ENCODE measurements around the gene LAMA5. TPM values are rescaled to one million over a fixed set of nuclear protein-coding genes. Genes with fewer than 3 reads are reported as not detected.
A peak's percentile ranks its signal among the peaks of the same experiment; 100 is the strongest.

Gene LAMA5
- total RNA-seq, 8 experiments from 2014 or later: 9.7 to 45.4 (median 24.9) TPM

- Histone ChIP-seq H3K4me3 (peak within 1 kb of the TSS; percentile 71 to 93 (median 84)), H3K27ac (peak within 1 kb of the TSS; percentile 87 to 90), H3K4me1 (replicated peaks in 1 of 2) (peaks cover 9 to 12% of the 10 kb centered on the region in 2 donors)
- peak; percentile 72 to 91 (median 87) for ATAC-seq (replicated peaks in 6 of 8)
- in situ Hi-C loops (cut with MboI; ENCODE audit: low pct_unique_long_range_greater_than_20kb in 2 of 9, low sequenced_read_pairs in 9 of 9, unreplicated experiment in 9 of 9): loop anchor here in 1 of 9 experiments (10.0 kb wide), 1 partner anchor 82 kb away; the partner anchor contains the start of gene RPS21
- 0% methylated on average over 6 of the region's 81 CpGs; no CpG with 5 or more reads in 9 of the 10 experiments for WGBS, 10 experiments
Measured at GRCh38 chr20:62302341-62303061, 64.6 kb downstream of the LAMA5 start, which contains the start of gene ADRM1. Gene ADRM1 (plus strand): TSS chr20:62302997. CDS start chr20:62303569, 572 bp downstream.

- ATAC-seq (replicated peaks in 6 of 8): peak; percentile 27 to 57 (median 48)
- WGBS, 10 experiments: 0 to 20% (median 0%) methylated on average over 1 to 16 of the region's 24 CpGs; no CpG with 5 or more reads in 6 of the 10 experiments
- in situ Hi-C loops (cut with MboI; ENCODE audit: low pct_unique_long_range_greater_than_20kb in 2 of 9, low sequenced_read_pairs in 9 of 9, unreplicated experiment in 9 of 9): loop anchor here in 1 of 9 experiments (10.0 kb wide), 1 partner anchor 83 kb away; the partner anchor contains the start of gene RPS21
Measured at GRCh38 chr20:62301773-62302340, 65.3 kb downstream of the LAMA5 start.

GRCh38 chr20:62301111-62301668 is 65.9 kb downstream of the LAMA5 start:
- 0 to 100% (median 81%) methylated on average over 1 to 8 of the region's 11 CpGs for WGBS, 10 experiments
- in situ Hi-C loops (cut with MboI; ENCODE audit: low pct_unique_long_range_greater_than_20kb in 2 of 9, low sequenced_read_pairs in 9 of 9, unreplicated experiment in 9 of 9): loop anchor here in 1 of 9 experiments (10.0 kb wide), 1 partner anchor 84 kb away; the partner anchor contains the start of gene RPS21
- H3K27ac ChIP-seq: no peak overlapping the region
- ATAC-seq (replicated peaks in 6 of 8): no peak
- H3K4me1 ChIP-seq (replicated peaks in 1 of 2): peaks cover 9 to 12% of the 10 kb centered on the region in 2 donors
- H3K4me3 ChIP-seq: no peak overlapping the region

More at GRCh38 chr20:62301773-62302340, 65.3 kb downstream of the LAMA5 start:
- Histone ChIP-seq H3K4me1 (replicated peaks in 1 of 2) (peaks cover 9 to 12% of the 10 kb centered on the region in 2 donors), H3K4me3 (peak overlapping the region; percentile 42 to 93 (median 84)), H3K27ac (peak overlapping the region; percentile 36 to 90)

GRCh38 chr20:62300319-62300718 is 66.8 kb downstream of the LAMA5 start:
- peaks cover 9 to 12% of the 10 kb centered on the region in 2 donors for H3K4me1 ChIP-seq (replicated peaks in 1 of 2)
- WGBS, 10 experiments: 50 to 100% (median 80%) methylated on average over 1 to 11 of the region's 11 CpGs; no CpG with 5 or more reads in 5 of the 10 experiments
- H3K4me3 ChIP-seq: no peak overlapping the region
- no peak overlapping the region for H3K27ac ChIP-seq
- ATAC-seq (replicated peaks in 6 of 8): no peak
- in situ Hi-C loops (cut with MboI; ENCODE audit: low pct_unique_long_range_greater_than_20kb in 2 of 9, low sequenced_read_pairs in 9 of 9, unreplicated experiment in 9 of 9): loop anchor here in 1 of 9 experiments (10.0 kb wide), 1 partner anchor 84 kb away; the partner anchor contains the start of gene RPS21

GRCh38 chr20:62299666-62300236 is 67.4 kb downstream of the LAMA5 start:
- no peak for ATAC-seq (replicated peaks in 6 of 8)
- WGBS, 10 experiments: 20 to 85% (median 76%) methylated on average over 1 to 9 of the region's 12 CpGs; no CpG with 5 or more reads in 2 of the 10 experiments
- Histone ChIP-seq H3K27ac (no peak overlapping the region), H3K4me3 (no peak overlapping the region), H3K4me1 (replicated peaks in 1 of 2) (peaks cover 9 to 10% of the 10 kb centered on the region in 2 donors)
- in situ Hi-C loops (cut with MboI; ENCODE audit: low pct_unique_long_range_greater_than_20kb in 2 of 9, low sequenced_read_pairs in 9 of 9, unreplicated experiment in 9 of 9): loop anchor here in 2 of 9 experiments (10.0 to 25.0 kb wide), 2 partner anchors 85 to 88 kb away; partner anchors contain the start of gene RPS21 (in 2 of the 2)

GRCh38 chr20:62298577-62299249 is 68.4 kb downstream of the LAMA5 start:
- 60 to 100% (median 96%) methylated on average over 1 to 17 of the region's 33 CpGs; no CpG with 5 or more reads in 3 of the 10 experiments for WGBS, 10 experiments
- no peak for ATAC-seq (replicated peaks in 6 of 8)
- in situ Hi-C loops (cut with MboI; ENCODE audit: low pct_unique_long_range_greater_than_20kb in 2 of 9, low sequenced_read_pairs in 9 of 9, unreplicated experiment in 9 of 9): loop anchor here in 1 of 9 experiments (25.0 kb wide), 1 partner anchor 89 kb away; the partner anchor contains the start of gene RPS21
- Histone ChIP-seq H3K4me1 (replicated peaks in 1 of 2) (no peaks in the 10 kb centered on the region), H3K4me3 (no peak overlapping the region), H3K27ac (no peak overlapping the region)

GRCh38 chr20:62297449-62298227 is 69.5 kb downstream of the LAMA5 start:
- H3K4me1 ChIP-seq (replicated peaks in 1 of 2): no peaks in the 10 kb centered on the region
- no peak overlapping the region for H3K4me3 ChIP-seq
- 0 to 95% (median 71%) methylated on average over 1 to 6 of the region's 29 CpGs; no CpG with 5 or more reads in 4 of the 10 experiments for WGBS, 10 experiments
- no peak for ATAC-seq (replicated peaks in 6 of 8)
- no peak overlapping the region for H3K27ac ChIP-seq
- in situ Hi-C loops (cut with MboI; ENCODE audit: low pct_unique_long_range_greater_than_20kb in 2 of 9, low sequenced_read_pairs in 9 of 9, unreplicated experiment in 9 of 9): loop anchor here in 1 of 9 experiments (25.0 kb wide), 1 partner anchor 90 kb away; the partner anchor contains the start of gene RPS21

- in situ Hi-C loops (cut with MboI; ENCODE audit: low pct_unique_long_range_greater_than_20kb in 2 of 9, low sequenced_read_pairs in 9 of 9, unreplicated experiment in 9 of 9): loop anchor here in 1 of 9 experiments (25.0 kb wide), 1 partner anchor 90 kb away; the partner anchor contains the start of gene RPS21
Measured at GRCh38 chr20:62296724-62297448, 70.2 kb downstream of the LAMA5 start.

GRCh38 chr20:62294516-62294915 is 72.6 kb downstream of the LAMA5 start:
- WGBS, 10 experiments: 80 to 100% (median 89%) methylated on average over 1 to 17 of the region's 17 CpGs
- ATAC-seq (replicated peaks in 6 of 8): no peak
- in situ Hi-C loops (cut with MboI; ENCODE audit: low pct_unique_long_range_greater_than_20kb in 2 of 9, low sequenced_read_pairs in 9 of 9, unreplicated experiment in 9 of 9): loop anchor here in 1 of 9 experiments (25.0 kb wide), 1 partner anchor 93 kb away; the partner anchor contains the start of gene RPS21
- Histone ChIP-seq H3K4me1 (replicated peaks in 1 of 2) (no peaks in the 10 kb centered on the region), H3K4me3 (no peak overlapping the region), H3K27ac (no peak overlapping the region)

More at GRCh38 chr20:62296724-62297448, 70.2 kb downstream of the LAMA5 start:
- 85 to 100% (median 96%) methylated on average over 1 to 8 of the region's 30 CpGs; no CpG with 5 or more reads in 6 of the 10 experiments for WGBS, 10 experiments
- Histone ChIP-seq H3K4me3 (no peak overlapping the region), H3K4me1 (replicated peaks in 1 of 2) (no peaks in the 10 kb centered on the region), H3K27ac (no peak overlapping the region)
- ATAC-seq (replicated peaks in 6 of 8): peak in 1 of 8 experiments; percentile 6

GRCh38 chr20:62293946-62294345 is 73.2 kb downstream of the LAMA5 start:
- in situ Hi-C loops (cut with MboI; ENCODE audit: low pct_unique_long_range_greater_than_20kb in 2 of 9, low sequenced_read_pairs in 9 of 9, unreplicated experiment in 9 of 9): loop anchor here in 1 of 9 experiments (25.0 kb wide), 1 partner anchor 93 kb away; the partner anchor contains the start of gene RPS21
- 65 to 93% (median 82%) methylated on average over 4 to 8 of the region's 9 CpGs; no CpG with 5 or more reads in 2 of the 10 experiments for WGBS, 10 experiments
- ATAC-seq (replicated peaks in 6 of 8): no peak

More at GRCh38 chr20:62293946-62294345, 73.2 kb downstream of the LAMA5 start:
- Histone ChIP-seq H3K27ac (no peak overlapping the region), H3K4me1 (replicated peaks in 1 of 2) (no peaks in the 10 kb centered on the region), H3K4me3 (no peak overlapping the region)
